Natural killer cell treated with Interleukin-12 subunit alpha and Interleukin-12 subunit beta and Interleukin-15 and Interleukin-18, amount 100 ng/mL, for 72 hours (primary cell): ENCODE data around the gene CDC14A. TPM values are rescaled to one million over a fixed set of nuclear protein-coding genes. Genes with fewer than 3 reads are reported as not detected.
"Not testable (repeated sequence)": the region's sequence is repeated elsewhere in the genome, so short reads cannot be mapped to it uniquely, and the experiment has no call there.

Experiments used
- ATAC-seq, 2 donors: fragments of 150-1000 bp; cut with Tn5 transposase in 1 of 2; sonication (Bioruptor Pico), chemical (Tn5 transposase) in 1 of 2; 2 replicates each; pipeline ENCODE4 v1.10.0; 2021
- DNase-seq: peaks from one replicate; pipeline ENCODE4 v3.0.0; 2022; ENCODE audit warnings: low spot score
- H3K27ac Mint-ChIP-seq, 2 donors: 1 replicate in 1 of 2; 2 replicates in 1 of 2; pipeline ENCODE4 v1.8.0; 2022; ENCODE audit warnings: mixed read lengths in 2 of 2, mild to moderate bottlenecking in 1 of 2, moderate library complexity in 1 of 2
- H3K27me3 Mint-ChIP-seq, 2 donors: 1 replicate in 1 of 2; 2 replicates in 1 of 2; pipeline ENCODE4 v1.8.0; 2022; ENCODE audit warnings: mixed read lengths in 2 of 2
- H3K36me3 Mint-ChIP-seq: one replicate; pipeline ENCODE4 v1.8.0; 2022; ENCODE audit warnings: mixed read lengths
- H3K4me1 Mint-ChIP-seq, 2 donors: 1 replicate in 1 of 2; 2 replicates in 1 of 2; pipeline ENCODE4 v1.8.0; 2022; ENCODE audit warnings: low read depth in 2 of 2, mixed read lengths in 2 of 2, mild to moderate bottlenecking in 1 of 2
- H3K4me3 Mint-ChIP-seq: one replicate; pipeline ENCODE4 v1.8.0; 2022; ENCODE audit warnings: mixed read lengths
- H3K9me3 Mint-ChIP-seq: 2 replicates; pipeline ENCODE4 v1.8.0; 2022; ENCODE audit warnings: mixed read lengths
- total RNA-seq, 2 donors: library from RNA; stranded (reverse); gene quantifications; one replicate each; pipeline ENCODE4 v1.2.3, GENCODE V29; 2022

Gene CDC14A
- total RNA-seq, 2 donors from 2014 or later = 15.0 to 26.9 TPM

GRCh38 chr1:100322436-100323211 lies 29.7 kb upstream of the CDC14A start:
- Mint-ChIP-seq H3K27ac (no peak overlapping the region), H3K9me3 (peaks cover 6% of the 10 kb centered on the region), H3K4me3 (no peak overlapping the region), H3K27me3 (no peaks in the 10 kb centered on the region), H3K4me1 (no peaks in the 10 kb centered on the region), H3K36me3 (peaks cover 8% of the 10 kb centered on the region)
- DNase-seq (no peak), ATAC-seq (no peak)

- no peaks in the 10 kb centered on the region for H3K27me3 Mint-ChIP-seq
- DNase-seq (no peak), ATAC-seq (no peak)
- peaks cover 6% of the 10 kb centered on the region for H3K9me3 Mint-ChIP-seq
- no peaks in the 10 kb centered on the region for H3K4me1 Mint-ChIP-seq
- no peak overlapping the region for H3K4me3 Mint-ChIP-seq
- H3K36me3 Mint-ChIP-seq = peaks cover 8% of the 10 kb centered on the region
- H3K27ac Mint-ChIP-seq = no peak overlapping the region
These were observed 28.7 kb upstream of the CDC14A start for GRCh38 chr1:100323419-100324106.

DNA sequence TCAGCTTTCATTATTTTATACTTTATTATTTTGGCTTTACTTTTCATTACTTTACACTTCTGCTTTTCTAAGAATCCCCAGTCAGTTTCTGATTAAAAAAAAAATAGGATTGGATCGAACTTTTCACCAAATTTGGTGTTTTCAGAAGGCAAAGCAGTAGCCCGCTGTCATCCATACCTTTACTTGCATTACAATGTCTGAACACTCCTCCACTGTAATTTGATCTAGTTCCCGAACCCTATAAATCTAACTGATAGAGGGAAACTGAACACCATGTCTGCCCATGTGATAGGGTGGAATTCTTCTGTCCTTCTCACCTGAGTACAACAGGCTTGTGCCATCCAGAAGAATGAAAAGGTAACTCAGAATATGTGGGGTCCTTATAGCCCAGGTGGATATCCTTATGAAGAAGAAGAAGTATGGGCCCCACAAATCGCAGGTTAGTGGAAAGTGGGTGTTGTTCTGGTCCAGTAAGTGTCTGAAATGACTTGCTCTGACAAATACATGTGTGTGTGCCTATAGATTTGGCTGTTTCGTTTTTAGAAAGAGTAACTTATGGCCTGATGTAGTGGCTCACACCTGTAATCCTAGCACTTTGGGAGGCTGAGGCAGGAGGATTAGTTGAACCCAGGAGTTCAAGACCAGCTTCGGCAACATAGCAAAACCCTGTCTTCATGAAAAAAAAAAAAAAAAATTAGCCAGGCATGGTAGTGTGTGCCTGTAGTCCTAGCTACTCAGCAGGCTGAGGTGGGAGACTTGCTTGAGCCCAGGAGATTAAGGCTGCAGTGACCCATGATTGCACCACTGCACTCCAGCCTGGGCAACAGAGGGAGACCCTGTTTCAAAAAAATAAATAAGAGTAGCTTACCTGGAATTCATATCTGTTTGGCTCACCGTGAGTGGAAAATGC lies 26.6 kb upstream of the CDC14A start:
- Mint-ChIP-seq H3K27me3 (no peaks in the 10 kb centered on the region), H3K4me3 (no peak overlapping the region), H3K9me3 (no peaks in the 10 kb centered on the region), H3K27ac (no peak overlapping the region), H3K4me1 (no peaks in the 10 kb centered on the region), H3K36me3 (no peaks in the 10 kb centered on the region)
- ATAC-seq (no peak), DNase-seq (no peak)

GRCh38 chr1:100326325-100326670 lies 26.0 kb upstream of the CDC14A start:
- not testable (repeated sequence) for H3K27ac Mint-ChIP-seq, H3K9me3 Mint-ChIP-seq, H3K36me3 Mint-ChIP-seq, H3K27me3 Mint-ChIP-seq, DNase-seq, H3K4me3 Mint-ChIP-seq, ATAC-seq, H3K4me1 Mint-ChIP-seq

DNA sequence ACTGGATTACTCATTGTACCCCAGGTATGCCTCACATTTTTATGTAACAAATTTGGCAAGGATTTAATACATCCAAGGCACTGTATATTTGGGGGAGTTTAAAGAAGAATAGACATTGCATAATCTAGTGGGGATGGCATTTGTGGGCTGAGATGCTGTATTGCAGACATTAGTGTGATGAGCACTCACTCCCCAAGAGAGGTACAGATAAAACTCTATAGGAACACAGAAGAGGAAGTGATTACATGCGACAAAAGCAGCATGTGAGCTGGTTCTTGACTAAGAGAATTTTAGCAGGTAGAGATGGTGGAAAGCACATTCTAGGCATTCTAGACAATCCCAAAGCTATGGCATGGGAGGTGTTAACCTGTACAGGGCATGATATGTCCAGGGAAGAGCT lies 24.2 kb upstream of the CDC14A start:
- ATAC-seq = no peak
- Mint-ChIP-seq H3K27me3 (no peaks in the 10 kb centered on the region), H3K9me3 (no peaks in the 10 kb centered on the region), H3K27ac (no peak overlapping the region), H3K4me3 (no peak overlapping the region), H3K4me1 (no peaks in the 10 kb centered on the region), H3K36me3 (no peaks in the 10 kb centered on the region)
- DNase-seq = no peak

DNA sequence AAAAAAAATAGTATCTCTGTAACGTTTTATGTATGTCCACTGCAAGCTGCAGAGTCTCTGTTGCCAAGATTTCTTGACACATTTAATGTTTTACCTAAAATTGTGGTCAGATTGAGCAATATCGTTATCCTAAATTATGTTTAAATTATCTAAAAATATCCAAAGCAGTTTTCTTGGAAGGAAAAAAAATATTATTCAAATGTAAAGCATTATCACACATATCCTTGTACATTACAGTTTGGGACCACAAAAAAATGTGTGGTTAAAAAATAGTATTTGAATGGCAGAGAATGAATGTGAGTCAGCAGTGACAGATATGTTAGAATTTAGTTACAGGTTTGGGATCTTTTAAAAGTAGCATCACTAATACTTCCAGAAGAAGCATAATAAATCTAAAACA lies 21.2 kb upstream of the CDC14A start:
- H3K36me3 Mint-ChIP-seq, H3K27me3 Mint-ChIP-seq, H3K4me1 Mint-ChIP-seq, H3K9me3 Mint-ChIP-seq, H3K27ac Mint-ChIP-seq, ATAC-seq, DNase-seq, H3K4me3 Mint-ChIP-seq: not testable (repeated sequence)

GRCh38 chr1:100332331-100332730 lies 20.0 kb upstream of the CDC14A start:
- Mint-ChIP-seq H3K4me3 (no peak overlapping the region), H3K27ac (no peak overlapping the region), H3K4me1 (no peaks in the 10 kb centered on the region), H3K27me3 (no peaks in the 10 kb centered on the region), H3K36me3 (no peaks in the 10 kb centered on the region), H3K9me3 (no peaks in the 10 kb centered on the region)
- ATAC-seq = no peak
- no peak for DNase-seq

DNA sequence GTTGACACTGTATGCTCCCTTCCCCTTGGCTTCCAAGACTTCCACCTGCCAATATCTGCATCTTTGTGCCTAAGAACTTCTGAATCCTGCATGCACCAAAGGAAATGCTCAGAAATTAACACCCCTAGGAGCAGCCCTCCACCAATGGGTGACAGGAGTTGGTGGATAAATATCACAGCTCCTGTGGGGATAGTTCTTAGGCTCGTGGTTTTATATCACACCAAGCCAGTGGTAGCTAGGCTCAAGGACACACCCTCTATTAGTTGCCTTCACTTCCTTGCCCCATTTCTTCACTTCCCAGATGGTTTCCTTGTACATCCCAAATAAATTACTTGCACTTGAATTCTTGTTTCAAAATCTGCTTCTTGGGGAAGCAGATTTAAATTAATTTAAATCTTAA lies 16.9 kb upstream of the CDC14A start:
- Mint-ChIP-seq H3K27me3 (no peaks in the 10 kb centered on the region), H3K27ac (no peak overlapping the region), H3K4me1 (no peaks in the 10 kb centered on the region), H3K9me3 (no peaks in the 10 kb centered on the region), H3K36me3 (no peaks in the 10 kb centered on the region), H3K4me3 (no peak overlapping the region)
- ATAC-seq (no peak), DNase-seq (no peak)

GRCh38 chr1:100337878-100338277 lies 14.4 kb upstream of the CDC14A start:
- H3K36me3 Mint-ChIP-seq, DNase-seq, H3K9me3 Mint-ChIP-seq, H3K4me3 Mint-ChIP-seq, H3K27me3 Mint-ChIP-seq, H3K27ac Mint-ChIP-seq, H3K4me1 Mint-ChIP-seq, ATAC-seq: not testable (repeated sequence)

DNA sequence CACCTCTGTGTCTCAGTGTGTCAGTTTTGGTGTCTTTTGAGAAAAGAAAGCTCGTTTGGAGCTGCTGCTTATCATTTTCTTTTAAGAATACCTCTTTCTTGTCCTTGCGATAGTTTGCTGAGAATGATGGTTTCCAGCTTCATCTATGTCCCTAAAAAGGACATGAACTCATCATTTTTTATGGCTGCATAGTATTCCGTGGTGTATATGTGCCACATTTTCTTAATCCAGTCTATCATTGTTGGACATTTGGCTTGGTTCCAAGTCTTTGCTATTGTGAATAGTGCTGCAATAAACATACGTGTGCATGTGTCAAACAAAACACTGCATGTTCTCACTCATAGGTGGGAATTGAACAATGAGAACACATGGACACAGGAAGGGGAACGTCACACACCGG lies 12.6 kb upstream of the CDC14A start:
- not testable (repeated sequence) for ATAC-seq, H3K36me3 Mint-ChIP-seq, H3K27me3 Mint-ChIP-seq, H3K27ac Mint-ChIP-seq, H3K4me3 Mint-ChIP-seq, DNase-seq, H3K9me3 Mint-ChIP-seq, H3K4me1 Mint-ChIP-seq

DNA sequence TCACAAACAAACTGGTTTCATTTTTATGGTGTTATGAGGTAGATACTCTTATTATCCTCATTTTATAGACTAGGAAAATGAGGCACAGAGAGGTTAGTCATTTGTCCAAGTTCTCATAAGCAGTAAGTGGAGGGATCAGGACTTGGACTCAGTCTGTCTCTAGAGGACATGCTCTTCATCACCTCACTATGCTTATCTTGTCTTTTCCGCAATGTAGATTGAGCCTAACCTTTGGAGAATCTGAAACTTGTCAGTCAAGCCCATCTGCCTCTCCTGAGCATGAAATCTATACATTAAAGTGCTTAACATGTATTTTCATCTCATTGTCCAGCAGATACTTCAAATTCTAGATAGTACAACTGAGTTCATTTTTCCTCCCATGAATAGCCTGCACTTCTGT lies 11.8 kb upstream of the CDC14A start:
- no peak overlapping the region for H3K27ac Mint-ChIP-seq
- ATAC-seq (no peak), DNase-seq (no peak)
- H3K27me3 Mint-ChIP-seq = no peaks in the 10 kb centered on the region
- H3K4me3 Mint-ChIP-seq = no peak overlapping the region
- H3K4me1 Mint-ChIP-seq = no peaks in the 10 kb centered on the region
- H3K9me3 Mint-ChIP-seq = no peaks in the 10 kb centered on the region
- H3K36me3 Mint-ChIP-seq = no peaks in the 10 kb centered on the region

GRCh38 chr1:100342348-100342747 lies 10.0 kb upstream of the CDC14A start:
- Mint-ChIP-seq H3K27me3 (no peaks in the 10 kb centered on the region), H3K9me3 (no peaks in the 10 kb centered on the region), H3K27ac (no peak overlapping the region), H3K36me3 (no peaks in the 10 kb centered on the region), H3K4me3 (no peak overlapping the region), H3K4me1 (no peaks in the 10 kb centered on the region)
- DNase-seq (no peak), ATAC-seq (no peak)

- H3K9me3 Mint-ChIP-seq = no peaks in the 10 kb centered on the region
- no peaks in the 10 kb centered on the region for H3K4me1 Mint-ChIP-seq
- no peak overlapping the region for H3K27ac Mint-ChIP-seq
- no peak for DNase-seq
- no peaks in the 10 kb centered on the region for H3K27me3 Mint-ChIP-seq
- no peak overlapping the region for H3K4me3 Mint-ChIP-seq
- no peak for ATAC-seq
- H3K36me3 Mint-ChIP-seq = no peaks in the 10 kb centered on the region
These were observed 8.4 kb upstream of the CDC14A start for GRCh38 chr1:100343897-100344296.

DNA sequence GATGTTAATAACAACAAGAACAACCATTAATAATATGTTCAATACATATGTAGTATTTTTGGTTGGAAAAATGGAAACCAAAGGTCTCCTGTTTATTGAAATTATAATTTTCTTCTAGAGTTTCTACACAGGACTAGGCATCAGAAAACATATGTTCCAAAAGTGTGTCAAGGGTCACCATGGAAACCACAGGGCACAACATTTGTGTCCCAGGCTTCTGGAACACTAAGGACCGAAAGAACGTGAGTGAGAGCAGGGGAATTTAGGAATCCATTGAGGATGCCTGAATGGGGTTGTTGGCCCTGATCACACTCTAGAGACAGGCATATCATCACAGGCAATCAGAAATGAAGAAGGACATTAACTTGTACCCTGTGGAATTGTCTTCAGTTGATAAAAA lies 7.5 kb upstream of the CDC14A start:
- Mint-ChIP-seq H3K4me1 (no peaks in the 10 kb centered on the region), H3K9me3 (no peaks in the 10 kb centered on the region)

More for the DNA sequence above, 7.5 kb upstream of the CDC14A start:
- Mint-ChIP-seq H3K27me3 (no peaks in the 10 kb centered on the region), H3K27ac (no peak overlapping the region), H3K36me3 (no peaks in the 10 kb centered on the region), H3K4me3 (no peak overlapping the region)
- ATAC-seq (no peak), DNase-seq (no peak)
